RWPE1 (cell line): ENCODE measurements around the gene SLITRK2.

Experiments used
- CTCF ChIA-PET: fragments of 350-600 bp; sonication (Branson Sonifier 250); formaldehyde crosslinking; extraction: SDS; loops from one replicate; lab custom pipeline; 2021; lab: Yijun Ruan, JAX
- POLR2A ChIA-PET: fragments of 400-600 bp; formaldehyde crosslinking; extraction: SDS; loops from one replicate; lab custom pipeline; 2020; ENCODE audit warnings: antibody characterized with exemption; ENCODE audit not compliant: low non-redundant PET; lab: Yijun Ruan, JAX
- DNase-seq: peaks from one replicate; pipeline ENCODE4 v3.0.0; 2012; ENCODE audit warnings: low spot score
- H3K27ac ChIP-seq: fragments of 450-650 bp; 2 replicates; pipeline ENCODE4 v1.5.1; 2017
- TF ChIP-seq, protein P1 (sequence below): fragments of 450-650 bp; conservative IDR thresholded peaks from 2 replicates; pipeline ENCODE4 v1.5.1; 2017; ENCODE audit warnings: low read depth, mild to moderate bottlenecking

The SLITRK2 gene, protein sequence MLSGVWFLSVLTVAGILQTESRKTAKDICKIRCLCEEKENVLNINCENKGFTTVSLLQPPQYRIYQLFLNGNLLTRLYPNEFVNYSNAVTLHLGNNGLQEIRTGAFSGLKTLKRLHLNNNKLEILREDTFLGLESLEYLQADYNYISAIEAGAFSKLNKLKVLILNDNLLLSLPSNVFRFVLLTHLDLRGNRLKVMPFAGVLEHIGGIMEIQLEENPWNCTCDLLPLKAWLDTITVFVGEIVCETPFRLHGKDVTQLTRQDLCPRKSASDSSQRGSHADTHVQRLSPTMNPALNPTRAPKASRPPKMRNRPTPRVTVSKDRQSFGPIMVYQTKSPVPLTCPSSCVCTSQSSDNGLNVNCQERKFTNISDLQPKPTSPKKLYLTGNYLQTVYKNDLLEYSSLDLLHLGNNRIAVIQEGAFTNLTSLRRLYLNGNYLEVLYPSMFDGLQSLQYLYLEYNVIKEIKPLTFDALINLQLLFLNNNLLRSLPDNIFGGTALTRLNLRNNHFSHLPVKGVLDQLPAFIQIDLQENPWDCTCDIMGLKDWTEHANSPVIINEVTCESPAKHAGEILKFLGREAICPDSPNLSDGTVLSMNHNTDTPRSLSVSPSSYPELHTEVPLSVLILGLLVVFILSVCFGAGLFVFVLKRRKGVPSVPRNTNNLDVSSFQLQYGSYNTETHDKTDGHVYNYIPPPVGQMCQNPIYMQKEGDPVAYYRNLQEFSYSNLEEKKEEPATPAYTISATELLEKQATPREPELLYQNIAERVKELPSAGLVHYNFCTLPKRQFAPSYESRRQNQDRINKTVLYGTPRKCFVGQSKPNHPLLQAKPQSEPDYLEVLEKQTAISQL

DNA sequence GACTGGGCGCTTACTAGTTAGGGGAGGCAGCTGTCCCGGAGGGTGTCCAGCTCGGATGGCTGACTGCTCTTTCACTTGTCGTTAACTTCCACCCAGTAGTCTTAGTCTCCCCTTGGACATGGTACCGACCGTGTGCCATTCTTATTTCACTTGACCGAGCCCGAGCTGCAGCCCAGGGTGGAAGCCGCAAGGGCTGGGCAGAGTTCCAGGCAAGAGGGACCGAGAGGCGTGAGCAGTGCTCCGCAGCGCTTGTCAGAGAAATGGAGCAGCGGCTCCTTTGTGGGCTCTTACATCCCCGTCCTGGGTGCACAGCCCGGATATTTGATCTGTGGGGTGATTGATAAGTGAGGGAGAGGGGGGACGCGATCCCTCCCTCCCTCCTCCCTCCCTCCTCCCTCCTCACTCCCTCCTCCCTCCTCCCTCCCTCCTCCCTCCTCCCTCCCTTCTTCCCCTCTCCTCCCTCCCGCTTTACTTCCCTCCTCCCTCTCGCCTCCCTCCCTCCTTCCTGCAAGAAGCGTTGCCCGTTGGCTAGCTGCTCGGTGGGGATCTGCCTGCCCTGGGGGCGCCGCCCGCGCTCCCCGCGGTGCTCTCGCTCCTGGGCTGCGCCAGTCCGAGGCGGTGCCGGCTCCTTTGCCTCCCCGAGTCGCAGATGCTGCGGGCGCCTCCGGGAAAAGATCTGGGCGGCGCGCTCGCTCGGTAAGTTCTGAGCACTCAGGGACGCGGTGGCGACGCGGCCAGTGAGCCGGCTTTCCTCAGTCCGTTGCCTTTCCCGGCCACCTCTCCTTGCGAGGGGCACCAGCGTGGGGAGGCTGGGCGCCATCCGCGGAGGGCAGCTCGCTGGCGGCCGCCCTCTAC, at the start of gene SLITRK2:
SLITRK2 (plus strand) TSS at position 499 of the 855 bp plus-strand sequence. CDS start 4,597 bp downstream, outside the sequence.
- no peak for DNase-seq
- TF ChIP-seq, protein P1, sequence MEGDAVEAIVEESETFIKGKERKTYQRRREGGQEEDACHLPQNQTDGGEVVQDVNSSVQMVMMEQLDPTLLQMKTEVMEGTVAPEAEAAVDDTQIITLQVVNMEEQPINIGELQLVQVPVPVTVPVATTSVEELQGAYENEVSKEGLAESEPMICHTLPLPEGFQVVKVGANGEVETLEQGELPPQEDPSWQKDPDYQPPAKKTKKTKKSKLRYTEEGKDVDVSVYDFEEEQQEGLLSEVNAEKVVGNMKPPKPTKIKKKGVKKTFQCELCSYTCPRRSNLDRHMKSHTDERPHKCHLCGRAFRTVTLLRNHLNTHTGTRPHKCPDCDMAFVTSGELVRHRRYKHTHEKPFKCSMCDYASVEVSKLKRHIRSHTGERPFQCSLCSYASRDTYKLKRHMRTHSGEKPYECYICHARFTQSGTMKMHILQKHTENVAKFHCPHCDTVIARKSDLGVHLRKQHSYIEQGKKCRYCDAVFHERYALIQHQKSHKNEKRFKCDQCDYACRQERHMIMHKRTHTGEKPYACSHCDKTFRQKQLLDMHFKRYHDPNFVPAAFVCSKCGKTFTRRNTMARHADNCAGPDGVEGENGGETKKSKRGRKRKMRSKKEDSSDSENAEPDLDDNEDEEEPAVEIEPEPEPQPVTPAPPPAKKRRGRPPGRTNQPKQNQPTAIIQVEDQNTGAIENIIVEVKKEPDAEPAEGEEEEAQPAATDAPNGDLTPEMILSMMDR: no peak
- CTCF ChIA-PET: no interaction called here
- no peak within 1 kb of the TSS for H3K27ac ChIP-seq
- POLR2A ChIA-PET: no interaction called here

DNA sequence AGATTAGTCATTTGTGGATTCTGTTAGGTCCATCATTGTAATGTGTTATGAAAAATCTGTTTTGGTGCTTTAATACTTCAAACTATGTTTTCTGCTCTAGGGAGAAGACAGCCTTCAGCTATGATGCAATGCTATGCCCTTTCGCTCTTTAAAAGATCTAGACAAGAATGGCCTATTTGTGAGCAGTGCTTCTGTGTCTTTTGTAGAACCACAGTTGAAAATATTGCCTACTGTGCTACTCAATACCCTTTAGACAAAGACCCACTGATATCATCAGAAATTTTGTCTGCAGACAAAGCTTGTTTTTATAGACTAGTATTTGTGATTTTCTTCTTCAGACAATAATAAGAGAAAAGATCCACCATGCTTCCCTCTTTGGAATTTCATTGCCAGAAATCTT, 44.6 kb upstream of the SLITRK2 start:
- TF ChIP-seq, protein P1: no peak
- no peak overlapping the region for H3K27ac ChIP-seq
- ChIA-PET CTCF (interaction anchor here (0.7 kb wide), 1 partner anchor 14 kb away, joined by 3 read pairs; no protein-coding TSS in a partner anchor), POLR2A (no interaction called here)
- no peak for DNase-seq

DNA sequence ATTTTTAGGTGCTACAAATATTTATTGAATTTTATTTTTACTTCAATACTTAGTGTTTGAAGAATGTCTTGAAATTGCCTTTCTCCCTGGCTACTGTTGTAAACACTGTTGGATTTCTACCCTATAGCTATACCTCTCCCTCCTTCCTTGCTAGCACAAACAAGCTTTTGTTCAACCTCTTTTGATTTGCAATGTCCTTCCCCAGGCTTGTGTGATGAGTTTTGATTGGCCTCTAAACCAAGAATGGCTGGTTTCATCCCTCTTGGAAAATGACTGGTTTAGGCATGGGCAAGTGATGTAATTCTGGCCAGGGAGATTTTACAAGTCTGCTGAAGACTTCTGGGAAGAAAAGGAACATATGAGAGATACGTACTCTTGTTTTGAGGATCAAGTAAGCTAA, 25.3 kb upstream of the SLITRK2 start:
- CTCF ChIA-PET: no interaction called here
- no peak overlapping the region for H3K27ac ChIP-seq
- no peak for DNase-seq
- TF ChIP-seq, protein P1: no peak
- POLR2A ChIA-PET: no interaction called here

DNA sequence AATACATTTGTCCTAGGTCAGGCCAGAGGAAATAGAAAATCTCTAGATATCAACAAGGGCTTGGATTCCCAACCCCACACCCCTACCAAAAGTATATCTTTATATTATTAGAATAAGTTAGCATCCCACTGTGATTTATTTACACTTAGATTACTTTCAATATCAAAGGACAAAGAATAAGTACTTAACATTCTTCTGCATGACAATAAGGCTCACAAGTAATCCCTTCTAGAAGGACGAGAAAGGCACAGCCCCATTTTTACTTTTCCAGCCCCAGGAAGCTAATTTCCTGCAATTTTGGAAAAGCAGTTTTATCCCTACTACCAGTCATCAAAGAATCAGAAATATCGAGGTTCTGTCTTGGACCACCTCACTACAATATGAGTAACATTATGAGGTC, 14.1 kb upstream of the SLITRK2 start:
- ChIA-PET CTCF (interaction anchor here (0.6 kb wide), 1 partner anchor 569 kb away, joined by 4 read pairs; no protein-coding TSS in a partner anchor), POLR2A (no interaction called here)
- no peak for DNase-seq
- TF ChIP-seq, protein P1: no peak
- H3K27ac ChIP-seq: no peak overlapping the region

DNA sequence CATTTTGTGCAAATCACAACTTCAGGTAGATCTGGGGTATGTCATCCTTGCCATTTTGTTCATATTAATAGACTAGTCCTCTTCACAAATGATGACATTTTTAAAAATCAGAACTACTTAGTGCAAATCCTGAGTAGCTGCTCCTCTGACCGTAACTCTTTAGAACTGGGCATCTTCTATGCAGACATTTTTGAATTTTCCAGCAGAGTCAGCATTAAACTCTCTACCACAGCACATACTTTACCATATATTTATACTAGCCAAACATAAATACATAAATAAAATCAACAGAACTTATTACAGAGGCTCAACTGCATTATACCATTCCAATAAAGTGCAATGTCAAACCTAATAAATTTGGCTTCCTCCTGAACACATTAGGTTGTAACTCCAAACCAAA, 4.5 kb upstream of the SLITRK2 start:
- DNase-seq: no peak
- TF ChIP-seq, protein P1: no peak
- CTCF ChIA-PET: interaction anchor here (0.6 kb wide), 1 partner anchor 210 kb away, joined by 3 read pairs; no protein-coding TSS in a partner anchor
- POLR2A ChIA-PET: no interaction called here
- no peak overlapping the region for H3K27ac ChIP-seq
